GM19395 (cell line): ENCODE measurements around the gene AKAP13.
A peak's percentile ranks its signal among the peaks of the same experiment; 100 is the strongest.

Experiments used
- ATAC-seq: cut with Tn5 transposase; IDR thresholded peaks from one replicate; pipeline ENCODE4 v1.9.1; 2021; ENCODE audit warnings: mild to moderate bottlenecking, moderate library complexity; ENCODE audit not compliant: unreplicated experiment

Gene AKAP13

DNA sequence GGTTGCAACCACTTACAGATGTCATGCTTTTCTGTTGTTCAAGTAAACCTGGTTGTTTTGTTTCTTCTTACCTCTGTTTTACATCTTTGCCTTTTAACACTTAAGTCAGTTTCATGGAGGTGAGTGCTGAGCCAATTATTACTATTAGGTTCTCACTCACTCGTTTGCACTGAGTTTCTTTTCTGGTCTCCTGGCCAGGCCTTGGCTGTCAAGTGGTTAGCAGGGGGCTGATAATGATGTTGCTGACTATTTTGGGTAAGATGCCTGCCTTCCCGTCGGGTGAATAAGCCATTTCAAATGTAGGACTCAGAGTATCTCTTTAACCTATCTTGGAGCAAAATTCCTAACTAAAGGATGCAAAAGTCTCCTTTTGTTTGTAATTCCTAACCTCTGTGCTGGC, 335.9 kb downstream of the AKAP13 start:
- no peak for ATAC-seq

DNA sequence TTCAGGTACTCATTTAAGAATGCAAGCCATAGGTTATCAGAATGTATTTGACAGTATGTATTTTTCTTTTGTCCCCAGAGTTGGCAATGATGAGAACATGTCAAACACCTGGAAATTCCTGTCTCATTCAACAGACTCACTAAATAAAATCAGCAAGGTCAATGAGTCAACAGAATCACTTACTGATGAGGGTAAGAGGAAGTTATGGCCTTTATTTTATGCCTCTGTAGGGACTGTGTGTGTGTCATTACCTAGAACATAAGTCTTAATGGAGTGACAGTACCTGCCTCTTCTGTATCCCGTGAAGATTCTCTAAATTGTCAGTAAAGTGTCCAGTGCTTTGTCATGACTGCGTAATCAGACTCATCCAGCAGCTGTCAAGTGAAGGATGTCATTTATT, 336.8 kb downstream of the AKAP13 start:
- no peak for ATAC-seq

DNA sequence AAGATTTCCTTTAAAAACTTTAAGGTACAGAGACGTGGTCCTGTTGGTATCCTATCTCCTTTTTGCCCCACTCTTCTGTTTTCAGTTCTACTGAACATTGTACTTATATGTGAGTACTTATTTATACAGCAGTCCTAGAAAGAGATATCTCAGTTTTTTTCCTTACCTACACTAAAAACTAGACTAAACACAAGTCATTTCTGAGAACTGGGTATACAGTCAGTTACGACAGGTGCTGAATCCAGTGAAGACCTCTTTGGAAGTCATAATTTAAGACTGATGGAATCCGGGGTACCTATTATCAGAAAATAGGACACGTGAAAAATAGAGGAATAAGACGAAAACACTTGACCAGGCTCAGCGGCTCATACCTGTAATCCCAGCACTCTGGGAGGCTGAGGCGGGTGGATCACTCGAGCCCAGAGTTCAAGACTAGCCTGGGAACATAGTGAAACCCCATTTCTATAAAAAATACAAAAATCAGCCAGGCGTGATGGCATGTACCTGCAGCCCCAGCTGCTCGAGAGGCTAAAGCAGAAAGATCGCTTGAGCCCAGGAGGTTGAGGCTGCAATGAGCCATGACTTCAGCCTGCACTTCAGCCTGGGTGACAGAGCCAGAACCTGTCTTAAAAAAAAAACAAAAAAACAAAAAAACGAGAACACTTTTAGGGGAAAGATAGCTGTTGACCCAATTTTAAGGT, 338.0 kb downstream of the AKAP13 start:
- ATAC-seq, result peak; percentile 85

DNA sequence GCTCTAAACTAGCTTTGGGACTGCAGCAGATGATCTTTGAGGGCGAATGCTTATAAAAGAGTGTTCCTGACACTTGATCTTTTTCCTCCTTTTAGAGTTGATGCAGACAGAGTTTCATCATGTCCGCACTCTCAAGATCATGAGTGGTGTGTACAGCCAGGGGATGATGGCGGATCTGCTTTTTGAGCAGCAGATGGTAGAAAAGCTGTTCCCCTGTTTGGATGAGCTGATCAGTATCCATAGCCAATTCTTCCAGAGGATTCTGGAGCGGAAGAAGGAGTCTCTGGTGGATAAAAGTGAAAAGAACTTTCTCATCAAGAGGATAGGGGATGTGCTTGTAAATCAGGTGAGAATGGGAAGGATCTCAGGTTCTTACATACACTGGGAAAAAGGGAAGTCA, 338.6 kb downstream of the AKAP13 start:
- no peak for ATAC-seq

DNA sequence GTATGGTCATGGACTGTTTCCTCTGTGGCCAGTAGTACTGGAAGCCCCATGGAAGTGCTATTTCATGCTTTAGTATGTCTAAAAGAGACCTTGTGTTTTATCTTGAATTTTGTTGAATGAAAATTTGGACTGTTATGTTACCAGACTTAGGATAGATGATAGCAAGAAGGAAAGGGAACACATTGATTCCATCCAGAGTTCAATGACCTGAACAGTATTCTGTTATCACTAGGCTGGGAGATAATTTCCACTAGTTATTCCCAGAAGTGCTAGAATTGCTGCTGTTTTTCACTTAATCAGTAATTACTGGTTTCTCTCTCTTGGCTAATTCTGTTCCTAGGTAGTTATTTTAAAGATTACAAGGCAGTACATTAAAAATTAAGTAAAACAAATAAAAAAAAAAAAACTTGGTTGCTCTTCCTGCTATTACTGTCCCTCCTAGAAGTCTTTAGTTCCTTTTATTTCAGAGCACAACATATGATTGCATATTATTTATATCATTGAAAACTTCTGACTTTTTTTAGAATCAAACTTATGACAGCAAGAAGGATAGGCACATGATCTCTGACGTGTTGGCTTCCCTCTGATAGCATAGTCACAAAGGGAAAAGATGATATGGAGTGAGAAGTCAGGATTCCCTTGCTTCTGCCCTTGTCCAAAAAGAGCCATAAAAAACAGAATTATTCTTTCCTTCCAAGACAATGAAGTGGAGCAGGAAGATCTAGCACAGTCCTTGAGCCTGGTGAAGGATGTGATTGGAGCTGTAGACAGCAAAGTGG, 342.2 kb downstream of the AKAP13 start:
- no peak for ATAC-seq

DNA sequence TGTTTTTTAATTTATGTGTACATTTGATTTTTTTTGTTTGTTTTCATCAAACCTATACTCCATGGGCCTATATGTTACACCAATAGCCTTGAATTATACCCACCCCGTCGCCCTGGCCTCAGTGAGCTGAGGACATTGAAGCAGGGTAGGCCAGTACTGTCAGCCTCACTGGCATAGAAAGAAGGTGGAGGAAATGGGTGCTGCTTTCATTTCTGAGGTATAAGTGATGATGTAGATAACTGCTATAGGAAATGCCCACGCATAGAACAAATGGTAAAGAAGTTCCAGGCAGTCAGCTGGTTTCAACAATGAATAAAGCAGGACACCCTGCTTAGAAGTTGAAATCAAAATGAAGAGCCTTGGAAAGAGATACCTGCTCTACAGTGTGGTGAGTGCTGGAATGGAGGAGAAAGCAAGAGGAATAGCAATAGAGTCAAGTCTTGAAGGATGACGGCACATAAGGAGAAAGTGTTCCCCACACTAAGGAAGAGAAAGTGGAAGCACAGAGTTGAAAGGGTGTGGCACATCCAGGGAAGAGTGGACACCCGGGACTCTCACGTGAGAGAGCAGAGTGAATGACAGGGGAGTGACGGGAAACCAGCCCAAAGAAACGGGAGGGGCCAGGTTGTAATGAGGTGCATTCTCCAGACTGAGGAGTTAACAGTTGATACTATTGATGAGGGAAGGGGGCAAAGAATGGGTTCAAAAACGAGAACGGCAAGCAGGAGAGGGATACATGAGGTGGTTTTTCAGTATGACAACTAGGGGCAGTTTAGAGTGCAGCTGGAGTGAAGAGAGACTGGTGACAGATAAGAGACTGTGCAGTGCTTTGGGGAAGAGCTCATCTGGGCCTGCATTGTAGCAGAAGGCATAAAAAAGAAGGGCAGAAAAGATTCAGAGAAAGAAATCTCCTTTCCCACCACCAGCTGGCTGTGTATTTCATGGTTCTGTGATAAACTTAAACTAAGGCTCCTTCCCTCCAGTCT, 343.9 kb downstream of the AKAP13 start:
- no peak for ATAC-seq

DNA sequence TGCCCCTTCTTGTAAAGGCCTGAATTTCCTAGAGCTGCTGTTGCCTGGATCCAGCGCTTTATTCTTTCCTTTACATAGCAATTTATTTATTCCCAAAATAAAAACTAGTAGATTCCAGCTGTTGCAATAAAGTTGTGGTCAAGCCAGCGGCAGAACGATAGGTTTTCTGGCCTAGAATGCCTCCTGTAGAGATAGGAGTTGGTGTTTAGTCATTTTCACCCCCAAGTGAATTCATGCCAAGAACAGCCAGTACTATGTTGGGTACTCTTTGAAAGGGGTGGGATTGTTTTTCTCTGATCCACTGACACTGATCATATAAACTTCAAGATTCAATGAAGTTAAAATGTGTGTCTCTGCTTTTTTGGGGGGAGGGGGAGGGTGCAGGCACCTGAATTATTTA, 344.6 kb downstream of the AKAP13 start:
- no peak for ATAC-seq

DNA sequence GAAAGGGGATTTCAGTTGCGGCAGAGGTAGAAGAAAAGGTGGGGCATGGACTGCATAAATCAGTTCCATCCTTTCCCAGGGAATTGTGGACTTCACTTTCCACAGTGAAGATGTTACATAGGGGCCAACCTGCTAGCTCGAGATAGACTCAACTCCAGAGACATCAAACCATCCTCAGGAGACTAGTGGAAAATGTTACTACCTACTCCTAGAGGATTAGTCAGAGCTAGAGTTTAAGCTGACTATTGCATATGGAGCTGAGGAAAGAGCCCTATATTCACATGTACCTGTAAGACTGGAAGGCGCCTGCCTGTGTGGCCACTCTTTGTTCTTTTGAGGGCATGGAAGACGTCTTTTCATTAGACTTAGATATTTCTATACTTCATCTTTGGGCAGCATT, 345.2 kb downstream of the AKAP13 start:
- ATAC-seq, result no peak

DNA sequence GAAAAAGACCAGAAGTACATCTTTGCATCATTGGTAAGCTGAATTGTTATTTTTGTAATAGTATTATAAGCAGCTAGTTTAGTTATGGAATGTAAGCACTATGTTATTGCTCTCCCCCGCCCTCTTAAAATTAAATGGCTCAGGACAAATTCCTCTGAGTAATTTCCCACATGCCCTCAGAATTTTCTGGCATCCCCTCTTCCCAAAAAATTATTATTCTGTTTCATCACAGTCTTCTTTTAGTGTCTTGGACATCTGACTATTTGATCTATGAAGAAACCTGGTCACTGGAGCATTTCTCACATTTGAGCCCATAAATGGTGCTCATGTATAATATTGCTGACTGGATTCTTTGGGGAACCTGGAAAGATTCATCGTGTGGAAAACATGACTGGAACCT, 346.1 kb downstream of the AKAP13 start:
- ATAC-seq, result no peak

DNA sequence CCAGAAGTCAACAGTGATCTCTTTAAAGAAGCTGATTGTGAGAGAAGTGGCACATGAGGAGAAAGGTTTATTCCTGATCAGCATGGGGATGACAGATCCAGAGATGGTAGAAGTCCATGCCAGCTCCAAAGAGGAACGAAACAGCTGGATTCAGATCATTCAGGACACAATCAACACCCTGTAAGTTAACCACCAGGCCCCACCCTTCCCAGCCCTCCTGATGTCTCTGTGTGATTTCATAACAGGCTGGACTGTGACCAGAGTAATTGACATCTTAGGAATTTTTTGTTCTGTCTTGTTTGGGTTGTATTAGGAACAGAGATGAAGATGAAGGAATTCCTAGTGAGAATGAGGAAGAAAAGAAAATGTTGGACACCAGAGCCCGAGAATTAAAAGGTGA, 346.7 kb downstream of the AKAP13 start:
- ATAC-seq, result no peak

DNA sequence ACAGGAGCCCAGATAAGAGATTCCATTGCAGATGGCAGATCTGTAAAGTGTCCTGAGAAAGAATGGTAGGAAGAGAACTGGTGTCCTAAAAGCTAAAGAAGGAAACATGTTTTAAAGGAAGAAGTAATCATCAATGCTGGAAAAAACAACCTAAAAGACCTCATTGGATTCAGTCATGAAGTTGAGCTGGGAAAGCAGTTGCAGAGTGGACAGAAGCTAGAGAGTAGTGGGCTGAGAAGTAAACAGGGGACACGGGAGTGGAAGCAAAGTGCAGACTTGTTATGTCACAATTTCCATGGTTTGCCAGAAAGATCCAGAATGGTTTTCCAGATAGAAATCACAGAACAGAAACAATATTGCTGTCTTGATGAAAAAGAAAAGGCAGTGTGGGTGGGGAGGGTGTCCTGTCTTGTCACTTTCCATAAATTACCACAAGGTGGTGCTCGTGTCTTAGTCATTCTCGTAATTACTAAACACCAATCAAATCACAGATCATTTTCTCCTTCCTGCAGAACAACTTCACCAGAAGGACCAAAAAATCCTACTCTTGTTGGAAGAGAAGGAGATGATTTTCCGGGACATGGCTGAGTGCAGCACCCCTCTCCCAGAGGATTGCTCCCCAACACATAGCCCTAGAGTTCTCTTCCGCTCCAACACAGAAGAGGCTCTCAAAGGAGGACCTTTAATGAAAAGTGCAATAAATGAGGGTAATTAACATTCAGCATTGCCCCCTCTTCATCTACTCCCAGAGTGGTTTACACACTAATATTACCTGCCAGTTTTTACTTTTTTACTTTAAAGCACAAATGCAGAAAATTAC, 349.8 kb downstream of the AKAP13 start:
- peak; percentile 78 for ATAC-seq

DNA sequence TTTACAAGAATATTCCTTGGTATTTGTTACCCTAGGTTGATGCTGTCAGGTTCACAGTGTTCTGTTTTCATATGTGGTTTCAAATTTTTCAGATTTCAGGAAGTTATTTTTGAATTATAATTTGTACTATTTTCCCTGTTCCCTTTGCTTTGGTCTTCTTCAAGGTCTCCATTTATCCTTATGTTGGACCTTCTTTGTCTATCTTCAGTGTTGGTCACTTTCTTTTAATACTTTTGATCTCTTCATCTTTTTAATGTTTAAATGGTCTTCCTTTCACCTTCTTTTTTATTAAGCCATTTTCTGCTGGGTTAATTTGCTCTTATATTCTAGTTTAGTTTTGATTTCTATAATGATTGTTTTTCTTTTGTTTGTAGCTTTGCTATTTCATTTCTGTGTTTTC, 353.0 kb downstream of the AKAP13 start:
- ATAC-seq, result no peak

DNA sequence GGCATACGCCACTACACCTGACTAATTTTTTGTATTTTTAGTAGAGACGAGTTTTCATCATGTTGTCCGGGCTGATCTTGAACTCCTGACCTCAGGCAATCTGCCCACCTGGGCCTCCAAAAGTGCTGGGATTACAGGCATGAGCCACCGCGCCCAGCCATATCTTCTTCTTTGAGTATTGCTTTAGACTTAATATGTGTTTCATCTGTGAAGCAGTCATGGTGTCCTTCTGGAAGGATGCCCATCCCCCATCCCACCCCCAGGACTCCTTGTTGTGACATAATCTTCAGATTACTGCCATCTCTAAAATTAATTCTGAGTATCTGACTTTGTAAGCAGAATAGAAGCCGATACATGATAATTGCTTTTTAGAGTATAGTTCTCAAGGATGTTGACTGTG, 356.7 kb downstream of the AKAP13 start:
- no peak for ATAC-seq

DNA sequence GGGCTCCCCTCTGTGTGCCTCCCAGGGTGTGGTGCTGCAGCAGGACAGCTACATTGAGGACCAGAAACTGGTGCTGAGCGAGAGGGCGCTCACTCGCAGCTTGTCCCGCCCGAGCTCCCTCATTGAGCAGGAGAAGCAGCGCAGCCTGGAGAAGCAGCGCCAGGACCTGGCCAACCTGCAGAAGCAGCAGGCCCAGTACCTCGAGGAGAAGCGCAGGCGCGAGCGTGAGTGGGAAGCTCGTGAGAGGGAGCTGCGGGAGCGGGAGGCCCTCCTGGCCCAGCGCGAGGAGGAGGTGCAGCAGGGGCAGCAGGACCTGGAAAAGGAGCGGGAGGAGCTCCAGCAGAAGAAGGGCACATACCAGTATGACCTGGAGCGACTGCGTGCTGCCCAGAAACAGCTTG, 360.6 kb downstream of the AKAP13 start:
- no peak for ATAC-seq

DNA sequence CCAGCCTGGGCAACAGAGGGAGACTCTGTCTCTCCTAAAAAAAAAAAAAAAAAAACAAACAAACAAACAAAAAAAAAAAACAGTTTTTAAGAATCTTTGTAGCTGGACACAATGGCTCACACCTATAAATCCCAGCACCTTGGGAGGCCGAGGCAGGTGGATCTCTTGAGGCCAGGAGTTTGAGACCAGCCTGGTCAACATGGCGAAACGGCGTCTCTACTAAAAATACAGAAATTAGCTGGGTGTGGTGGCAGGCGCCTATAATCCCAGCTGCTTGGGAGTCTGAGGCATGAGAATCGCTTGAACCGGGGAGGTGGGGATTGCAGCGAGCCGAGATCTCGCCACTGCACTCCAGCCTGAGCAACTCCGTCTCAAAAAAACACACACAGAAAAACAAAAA, 361.3 kb downstream of the AKAP13 start:
- ATAC-seq, result no peak

DNA sequence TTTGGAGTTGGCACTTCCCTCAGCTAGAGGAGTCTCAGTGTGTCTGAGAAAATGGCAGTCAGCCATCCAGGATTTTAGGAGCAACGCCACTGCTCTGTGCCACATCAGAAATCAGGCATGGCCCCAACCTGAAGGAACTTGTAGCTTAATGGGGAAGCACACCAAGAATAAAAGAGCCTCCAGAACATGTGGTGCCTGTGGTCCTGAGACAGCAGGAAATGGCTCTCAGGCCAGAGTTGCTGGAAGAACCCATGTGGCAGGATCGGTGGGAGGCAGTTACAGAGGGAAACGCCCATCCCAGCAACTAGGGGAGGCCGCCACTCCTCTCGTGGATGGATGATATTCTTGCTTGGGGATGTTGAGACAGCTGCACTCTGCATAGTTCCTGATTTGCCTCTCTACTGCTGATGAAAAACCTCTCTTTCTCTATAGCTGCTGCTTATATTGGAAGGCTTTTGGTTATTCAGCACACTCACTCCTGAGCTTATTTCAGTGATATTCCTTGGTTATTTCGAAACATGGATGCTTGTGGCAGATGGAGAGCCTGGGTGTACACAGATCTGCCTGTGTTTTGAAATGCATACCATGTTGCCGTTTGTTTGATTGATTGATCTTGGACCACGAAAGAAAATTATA, 361.9 kb downstream of the AKAP13 start:
- no peak for ATAC-seq

DNA sequence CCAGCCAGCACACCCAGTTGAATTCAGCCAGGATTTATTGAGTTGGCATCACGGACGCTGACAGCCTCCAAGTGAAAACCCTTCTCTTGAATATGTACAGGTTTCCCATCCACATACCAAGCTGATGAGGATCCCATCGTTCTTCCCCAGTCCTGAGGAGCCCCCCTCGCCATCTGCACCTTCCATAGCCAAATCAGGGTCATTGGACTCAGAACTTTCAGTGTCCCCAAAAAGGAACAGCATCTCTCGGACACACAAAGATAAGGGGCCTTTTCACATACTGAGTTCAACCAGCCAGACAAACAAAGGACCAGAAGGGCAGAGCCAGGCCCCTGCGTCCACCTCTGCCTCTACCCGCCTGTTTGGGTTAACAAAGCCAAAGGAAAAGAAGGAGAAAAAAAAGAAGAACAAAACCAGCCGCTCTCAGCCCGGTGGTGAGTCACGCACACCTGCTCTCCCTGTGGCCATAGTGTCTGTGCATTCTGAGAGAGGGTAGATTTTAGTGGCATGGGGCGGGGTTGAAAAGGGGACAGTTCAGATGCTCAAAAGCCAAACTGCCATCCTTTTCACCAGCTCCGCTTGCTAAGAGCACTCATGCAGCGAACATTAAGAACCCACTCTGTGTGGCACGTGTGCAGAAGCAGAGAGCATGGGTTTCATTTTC, 363.1 kb downstream of the AKAP13 start:
- ATAC-seq, result no peak

DNA sequence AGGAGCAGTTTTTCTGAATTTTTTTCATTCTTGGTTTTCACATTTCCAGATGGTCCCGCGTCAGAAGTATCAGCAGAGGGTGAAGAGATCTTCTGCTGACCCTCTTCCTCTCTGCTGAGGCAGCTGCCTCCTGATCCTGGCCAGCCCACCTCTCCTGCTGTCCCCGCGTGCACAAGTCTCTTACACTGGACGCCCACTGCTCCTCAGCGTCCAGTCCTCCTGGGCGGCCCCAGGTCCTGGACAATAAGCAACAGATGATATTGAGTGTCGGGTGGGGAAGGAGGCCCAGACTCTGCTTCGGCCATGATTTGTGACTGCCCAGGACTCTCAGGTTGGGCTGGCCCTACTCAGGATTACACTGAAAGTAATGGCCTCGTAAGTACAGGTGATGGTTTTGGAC, 364.2 kb downstream of the AKAP13 start:
- ATAC-seq, result no peak

DNA sequence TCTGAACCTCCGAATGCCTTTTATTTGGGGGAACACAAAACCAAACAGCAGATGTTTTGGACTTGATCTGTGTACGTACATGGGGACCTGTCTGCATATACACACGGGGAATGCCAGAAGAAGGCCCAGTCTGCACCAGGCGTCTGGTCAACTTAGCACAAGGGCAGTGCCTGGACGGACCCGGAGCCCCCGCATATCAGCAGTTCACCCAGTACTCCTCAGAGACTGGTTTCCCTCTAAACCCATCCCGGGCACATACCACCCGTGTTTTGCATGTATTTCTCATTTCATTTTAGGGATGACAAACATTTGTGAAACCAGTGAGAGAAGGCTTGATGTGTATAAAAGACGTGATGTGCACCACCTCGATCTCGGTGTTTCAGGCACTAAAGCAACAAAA, 364.6 kb downstream of the AKAP13 start:
- no peak for ATAC-seq
